Endothelial cell of umbilical vein (primary cell): ENCODE results near the gene EOGT.

Experiments
- EZH2 ChIP-seq: IDR thresholded peaks from 2 replicates; pipeline ENCODE4 v1.6.1; 2012; ENCODE audit warnings: borderline replicate concordance, low read depth, mild to moderate bottlenecking, moderate library complexity, low read length, inconsistent platforms; ENCODE audit not compliant: severe bottlenecking
- MYC ChIP-seq: IDR thresholded peaks from one replicate; pipeline ENCODE4 v1.6.1; 2011; ENCODE audit warnings: mild to moderate bottlenecking, low read depth, low read length
- POLR2A ChIP-seq: IDR thresholded peaks from 2 replicates; pipeline ENCODE4 v1.6.1; 2012; ENCODE audit warnings: low read depth, mild to moderate bottlenecking, control low read depth, low read length
- TF ChIP-seq, protein P1 (sequence below), 2 donors: IDR thresholded peaks; 1 replicate in 1 of 2; 2 replicates in 1 of 2; pipeline ENCODE4 v1.5.1; 2011; ENCODE audit warnings: low read length in 2 of 2, mild to moderate bottlenecking in 2 of 2, moderate library complexity in 2 of 2, control low read depth in 1 of 2, inconsistent platforms in 1 of 2, low read depth in 1 of 2; ENCODE audit not compliant: insufficient read depth in 1 of 2; ENCODE audit errors: extremely low read depth in 1 of 2

DNA sequence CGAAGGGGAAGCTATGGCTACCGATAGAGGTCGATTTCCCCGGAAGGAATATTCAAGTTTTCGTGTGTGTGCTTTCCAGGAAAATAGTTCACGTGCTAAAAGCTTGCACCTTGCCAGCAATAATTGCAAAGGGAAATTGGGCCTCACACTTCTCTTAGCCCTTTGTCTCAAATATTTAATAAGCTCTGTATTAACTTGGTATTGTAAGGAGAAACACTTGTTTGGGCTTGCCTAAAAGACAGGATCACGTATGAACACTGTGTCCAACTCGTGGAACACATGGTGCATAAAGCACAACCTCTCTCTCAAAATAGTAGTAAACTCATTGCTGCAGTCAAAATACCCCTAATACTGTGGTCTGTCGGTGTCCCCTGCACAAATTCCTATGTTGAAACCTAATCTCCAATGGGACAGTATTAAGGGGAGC is 39.0 kb upstream of the EOGT start:
- TF ChIP-seq POLR2A = peak; percentile 16
- TF ChIP-seq, protein P1, sequence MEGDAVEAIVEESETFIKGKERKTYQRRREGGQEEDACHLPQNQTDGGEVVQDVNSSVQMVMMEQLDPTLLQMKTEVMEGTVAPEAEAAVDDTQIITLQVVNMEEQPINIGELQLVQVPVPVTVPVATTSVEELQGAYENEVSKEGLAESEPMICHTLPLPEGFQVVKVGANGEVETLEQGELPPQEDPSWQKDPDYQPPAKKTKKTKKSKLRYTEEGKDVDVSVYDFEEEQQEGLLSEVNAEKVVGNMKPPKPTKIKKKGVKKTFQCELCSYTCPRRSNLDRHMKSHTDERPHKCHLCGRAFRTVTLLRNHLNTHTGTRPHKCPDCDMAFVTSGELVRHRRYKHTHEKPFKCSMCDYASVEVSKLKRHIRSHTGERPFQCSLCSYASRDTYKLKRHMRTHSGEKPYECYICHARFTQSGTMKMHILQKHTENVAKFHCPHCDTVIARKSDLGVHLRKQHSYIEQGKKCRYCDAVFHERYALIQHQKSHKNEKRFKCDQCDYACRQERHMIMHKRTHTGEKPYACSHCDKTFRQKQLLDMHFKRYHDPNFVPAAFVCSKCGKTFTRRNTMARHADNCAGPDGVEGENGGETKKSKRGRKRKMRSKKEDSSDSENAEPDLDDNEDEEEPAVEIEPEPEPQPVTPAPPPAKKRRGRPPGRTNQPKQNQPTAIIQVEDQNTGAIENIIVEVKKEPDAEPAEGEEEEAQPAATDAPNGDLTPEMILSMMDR (IDR thresholded peaks at IDR 0.05; ENCODE audit: extremely low read depth in 1 of 2, insufficient read depth in 1 of 2, low read depth in 1 of 2, low read length in 2 of 2) = no peak
- no peak for TF ChIP-seq MYC
- no peak for TF ChIP-seq EZH2
